DND-41 (cell line): ENCODE measurements around the gene FOXK1.

Experiments
- CTCF ChIP-seq: IDR thresholded peaks from 2 replicates; pipeline ENCODE4 v1.5.1; 2012; ENCODE audit warnings: borderline replicate concordance, low read length, moderate library complexity, mild to moderate bottlenecking; ENCODE audit not compliant: poor library complexity, severe bottlenecking; ENCODE audit errors: extremely low read depth
- EZH2 ChIP-seq: IDR thresholded peaks from 3 replicates; pipeline ENCODE4 v1.6.1; 2012; ENCODE audit warnings: borderline replicate concordance, low read depth, mild to moderate bottlenecking, moderate library complexity, low read length, inconsistent platforms; ENCODE audit not compliant: severe bottlenecking

- no peak for TF ChIP-seq EZH2
- TF ChIP-seq CTCF, result no peak
Observed at GRCh38 chr7:4754433-4755010, 72.4 kb downstream of the FOXK1 start.
